Measurements from ENCODE around the gene VWF. TPM values are rescaled to one million over a fixed set of nuclear protein-coding genes. Genes with fewer than 3 reads are reported as not detected.

The VWF gene
- total and polyA plus RNA-seq, 12 donors = 104 to 480 (median 253) TPM

DNA sequence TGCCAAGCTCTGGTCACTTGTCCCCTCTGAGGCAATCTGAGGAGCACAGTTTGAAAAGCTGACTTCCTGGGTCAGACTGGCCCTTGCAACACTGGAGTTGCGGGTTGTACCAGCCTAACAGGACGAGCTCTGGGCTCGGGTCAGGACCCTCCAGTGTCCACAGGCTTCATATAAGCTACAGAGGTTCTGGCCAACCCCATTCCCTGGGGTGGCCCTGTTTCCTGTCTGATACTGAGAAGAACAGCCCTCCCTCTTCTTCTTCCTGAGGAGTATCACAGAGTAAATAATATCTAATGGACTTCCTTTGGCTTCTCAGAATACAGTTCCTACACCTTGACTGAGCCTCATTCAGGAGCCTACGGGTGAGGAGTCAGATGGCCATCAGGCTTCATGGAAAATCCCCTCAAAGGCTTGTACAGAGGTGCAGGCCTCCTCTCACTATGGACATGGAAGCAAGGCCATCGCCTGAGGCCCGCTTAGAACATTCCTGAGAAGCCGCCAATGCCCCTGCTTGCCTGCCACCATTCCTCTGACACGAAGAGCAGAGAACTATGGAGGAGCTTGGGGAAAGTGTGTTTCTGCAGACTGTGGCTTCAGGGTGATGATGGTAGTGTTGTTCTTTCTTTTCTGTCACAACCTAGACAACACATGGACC, 150.9 kb downstream of the VWF start:
- TF ChIP-seq, protein P1, sequence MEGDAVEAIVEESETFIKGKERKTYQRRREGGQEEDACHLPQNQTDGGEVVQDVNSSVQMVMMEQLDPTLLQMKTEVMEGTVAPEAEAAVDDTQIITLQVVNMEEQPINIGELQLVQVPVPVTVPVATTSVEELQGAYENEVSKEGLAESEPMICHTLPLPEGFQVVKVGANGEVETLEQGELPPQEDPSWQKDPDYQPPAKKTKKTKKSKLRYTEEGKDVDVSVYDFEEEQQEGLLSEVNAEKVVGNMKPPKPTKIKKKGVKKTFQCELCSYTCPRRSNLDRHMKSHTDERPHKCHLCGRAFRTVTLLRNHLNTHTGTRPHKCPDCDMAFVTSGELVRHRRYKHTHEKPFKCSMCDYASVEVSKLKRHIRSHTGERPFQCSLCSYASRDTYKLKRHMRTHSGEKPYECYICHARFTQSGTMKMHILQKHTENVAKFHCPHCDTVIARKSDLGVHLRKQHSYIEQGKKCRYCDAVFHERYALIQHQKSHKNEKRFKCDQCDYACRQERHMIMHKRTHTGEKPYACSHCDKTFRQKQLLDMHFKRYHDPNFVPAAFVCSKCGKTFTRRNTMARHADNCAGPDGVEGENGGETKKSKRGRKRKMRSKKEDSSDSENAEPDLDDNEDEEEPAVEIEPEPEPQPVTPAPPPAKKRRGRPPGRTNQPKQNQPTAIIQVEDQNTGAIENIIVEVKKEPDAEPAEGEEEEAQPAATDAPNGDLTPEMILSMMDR (IDR thresholded peaks at IDR 0.05) = no peak
- peak in 6 of 8 donors; percentile 27 to 64 (median 52) for ATAC-seq
- WGBS, 2 donors = 56 to 73% methylated on average over 8 of the region's 8 CpGs

DNA sequence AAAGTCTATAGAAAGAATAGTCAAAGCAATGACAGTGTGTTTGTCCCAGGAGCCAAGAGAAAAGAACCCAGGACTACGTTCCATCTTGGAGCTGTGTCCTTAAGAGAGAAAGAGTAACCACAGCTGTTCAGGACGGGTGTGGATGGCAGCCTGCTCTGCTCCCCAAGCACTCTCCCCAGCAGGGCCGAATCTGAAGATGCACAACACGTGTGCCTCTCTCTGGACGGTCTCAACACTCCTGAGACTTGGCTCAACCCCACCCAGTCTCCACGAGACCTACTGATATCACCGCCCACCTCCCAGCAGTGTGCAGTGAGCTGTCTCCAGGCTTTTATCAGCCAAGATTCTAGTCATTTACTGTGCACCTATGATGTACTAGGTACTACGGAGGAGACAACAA, 152.1 kb downstream of the VWF start:
- Histone ChIP-seq H3K27ac (peak overlapping the region in 1 of 10 donors; percentile 5), H3K9me3 (no peaks in the 10 kb centered on the region), H3K27me3 (peaks cover 0 to 7% (median 0%) of the 10 kb centered on the region in 7 donors), H3K4me3 (no peak overlapping the region), H3K4me1 (peaks cover 0 to 44% (median 27%) of the 10 kb centered on the region in 9 donors), H3K36me3 (peaks cover 0 to 94% (median 7%) of the 10 kb centered on the region in 9 donors)
- WGBS, 2 donors = 62 to 70% methylated on average over 8 of the region's 8 CpGs
- DNase-seq (no peak), ATAC-seq (peak in 3 of 8 donors; percentile 19 to 24 (median 23))
- intact Hi-C loops (cut with DNase I) = no loop called here
- TF ChIP-seq, protein P1 (IDR thresholded peaks at IDR 0.05) = no peak

More for the DNA sequence above, 150.9 kb downstream of the VWF start:
- Histone ChIP-seq H3K27me3 (peaks cover 0 to 7% (median 0%) of the 10 kb centered on the region in 7 donors), H3K27ac (peak overlapping the region in 3 of 10 donors; percentile 13 to 34 (median 29)), H3K9me3 (no peaks in the 10 kb centered on the region), H3K36me3 (peaks cover 0 to 85% (median 7%) of the 10 kb centered on the region in 9 donors), H3K4me3 (no peak overlapping the region), H3K4me1 (peaks cover 0 to 44% (median 28%) of the 10 kb centered on the region in 9 donors)
- intact Hi-C loops (cut with DNase I) = no loop called here
- no peak for DNase-seq

GRCh38 chr12:5971194-5971850, 153.1 kb downstream of the VWF start:
- Histone ChIP-seq H3K9me3 (no peaks in the 10 kb centered on the region), H3K27ac (no peak overlapping the region), H3K27me3 (peaks cover 0 to 7% (median 0%) of the 10 kb centered on the region in 7 donors), H3K4me1 (peaks cover 0 to 35% (median 17%) of the 10 kb centered on the region in 9 donors), H3K4me3 (no peak overlapping the region), H3K36me3 (peaks cover 0 to 94% (median 7%) of the 10 kb centered on the region in 9 donors)
- TF ChIP-seq, protein P1 (IDR thresholded peaks at IDR 0.05) = no peak
- intact Hi-C loops (cut with DNase I) = no loop called here
- DNase-seq (no peak), ATAC-seq (no peak)
- 83 to 85% methylated on average over 10 of the region's 10 CpGs for WGBS, 2 donors

- Histone ChIP-seq H3K9me3 (no peaks in the 10 kb centered on the region), H3K4me3 (no peak overlapping the region), H3K27me3 (peaks cover 0 to 9% (median 2%) of the 10 kb centered on the region in 7 donors), H3K4me1 (peaks cover 0 to 26% (median 10%) of the 10 kb centered on the region in 9 donors), H3K27ac (no peak overlapping the region), H3K36me3 (peaks cover 0 to 92% (median 0%) of the 10 kb centered on the region in 9 donors)
- TF ChIP-seq, protein P1 (IDR thresholded peaks at IDR 0.05) = no peak
- intact Hi-C loops (cut with DNase I) = no loop called here
- ATAC-seq (no peak), DNase-seq (no peak)
- 96 to 97% methylated on average over 5 of the region's 5 CpGs for WGBS, 2 donors
Measured at GRCh38 chr12:5969974-5970690, 154.3 kb downstream of the VWF start.
